SIG-M5 (cell line): ENCODE measurements around the gene MRPL23.
"Not testable (repeated sequence)": the region's sequence is repeated elsewhere in the genome, so short reads cannot be mapped to it uniquely, and the experiment has no call there.

Experiments
- DNase-seq: peaks from one replicate; lab custom pipeline; 2025; lab: John Stamatoyannopoulos, UW

MRPL23 gene

GRCh38 chr11:1933416-1934334, 13.5 kb upstream of the MRPL23 start:
- DNase-seq = no peak

- DNase-seq = no peak
These were observed 12.6 kb upstream of the MRPL23 start for GRCh38 chr11:1934335-1935155.

- no peak for DNase-seq
These were observed 11.7 kb upstream of the MRPL23 start for GRCh38 chr11:1935156-1936071.

- no peak for DNase-seq
These were observed 10.9 kb upstream of the MRPL23 start for GRCh38 chr11:1936072-1936780.

- no peak for DNase-seq
These were observed 10.1 kb upstream of the MRPL23 start for GRCh38 chr11:1936781-1937615.

GRCh38 chr11:1937616-1938342, 9.4 kb upstream of the MRPL23 start:
- DNase-seq = no peak

- no peak for DNase-seq
These were observed 8.7 kb upstream of the MRPL23 start for GRCh38 chr11:1938343-1939005.

GRCh38 chr11:1939006-1939625, 8.0 kb upstream of the MRPL23 start:
- DNase-seq = no peak

- not testable (repeated sequence) for DNase-seq
These were observed 7.3 kb upstream of the MRPL23 start for GRCh38 chr11:1939788-1940187.

- DNase-seq = no peak
These were observed 4.4 kb upstream of the MRPL23 start for GRCh38 chr11:1942558-1943260.

GRCh38 chr11:1943576-1943975, 3.6 kb upstream of the MRPL23 start:
- DNase-seq = no peak

GRCh38 chr11:1943977-1944376, 3.2 kb upstream of the MRPL23 start:
- DNase-seq = no peak

- DNase-seq = no peak
These were observed 583 bp downstream of the MRPL23 start for GRCh38 chr11:1947592-1948237.

- DNase-seq = no peak
These were observed 1.3 kb downstream of the MRPL23 start for GRCh38 chr11:1948389-1948788.

- no peak for DNase-seq
These were observed 2.2 kb downstream of the MRPL23 start for GRCh38 chr11:1949302-1949701.

GRCh38 chr11:1949922-1950321, 2.8 kb downstream of the MRPL23 start:
- DNase-seq = no peak

- DNase-seq = no peak
These were observed 5.8 kb downstream of the MRPL23 start for GRCh38 chr11:1952806-1953482.
